ENCODE results near the gene RBMS1. TPM values are rescaled to one million over a fixed set of nuclear protein-coding genes. Genes with fewer than 3 reads are reported as not detected.

The RBMS1 gene
- total and polyA plus RNA-seq, 2 of the 4 experiments (the other 2 are of a cell fraction), result 43.5 to 64.9 TPM

- Histone ChIP-seq H2AK9ac (replicated peaks; ENCODE audit: low read depth, low read length, poor library complexity) (peak overlapping the region; percentile 10), H3K79me1 (ENCODE audit: low read depth in 1 of 2, low read length in 2 of 2) (peaks cover 46 to 83% of the 10 kb centered on the region in 2 experiments), H3K9me1 (ENCODE audit: insufficient read depth, low read length) (peaks cover 28% of the 10 kb centered on the region), H3K56ac (ENCODE audit: extremely low read depth, insufficient read depth, low read length) (peak overlapping the region; percentile 61), H3K4ac (ENCODE audit: low read depth, low read length) (peak overlapping the region; percentile 93), H3K18ac (ENCODE audit: low read depth, low read length) (peak overlapping the region; percentile 45), H4K8ac (ENCODE audit: low read depth in 2 of 2, low read length in 2 of 2) (peak overlapping the region in 1 of 2 experiments; percentile 82; a peak in 2 of 4 replicates), H4K5ac (ENCODE audit: low read depth, low read length) (peak overlapping the region; percentile 4; the same call in 1 of the 2 replicates), H2AFZ (replicated peaks; ENCODE audit: low read length, poor library complexity) (no peak overlapping the region), H3K27me3 (ENCODE audit: control insufficient read depth, insufficient read depth, low read length) (no peaks in the 10 kb centered on the region), H3K36me3 (ENCODE audit: control insufficient read depth, insufficient read depth, low read length) (peaks cover 35% of the 10 kb centered on the region), H2BK20ac (ENCODE audit: low read depth, low read length) (peak overlapping the region; percentile 68), H3K4me2 (ENCODE audit: low read depth, low read length) (peak overlapping the region; percentile 13), H2BK15ac (ENCODE audit: low read depth, low read length) (peak overlapping the region; percentile 59; the same call in 1 of the 3 replicates), H4K20me1 (ENCODE audit: insufficient read depth, low read length) (peaks cover 8% of the 10 kb centered on the region; the same call in 1 of the 2 replicates), H3K27ac (ENCODE audit: insufficient read depth, low read length) (peak overlapping the region; percentile 68), H2BK120ac (ENCODE audit: low read depth, low read length) (peak overlapping the region; percentile 89), H3K4me3 (ENCODE audit: insufficient read depth, low read depth, low read length) (no peak overlapping the region), H3K9ac (ENCODE audit: low read depth, low read length) (no peak overlapping the region), H3K4me1 (ENCODE audit: control insufficient read depth, insufficient read depth, low read length) (peaks cover 35% of the 10 kb centered on the region), H3K14ac (replicated peaks; ENCODE audit: low read depth, low read length) (peak overlapping the region; percentile 85), H2AK5ac (ENCODE audit: low read depth, low read length) (peak overlapping the region; percentile 65; the same call in 1 of the 2 replicates), H4K91ac (ENCODE audit: insufficient read depth, low read depth, low read length) (peak overlapping the region; percentile 83), H3K9me3 (ENCODE audit: control insufficient read depth, insufficient read depth, low read length) (no peaks in the 10 kb centered on the region), H3K23ac (ENCODE audit: low read depth, low read length) (peak overlapping the region; percentile 87), H2BK5ac (ENCODE audit: low read depth, low read length, poor library complexity, severe bottlenecking) (peak overlapping the region; percentile 86)
- TF ChIP-seq RCOR1 (IDR thresholded peaks at IDR 0.05; ENCODE audit: insufficient replicate concordance, low read length), result no peak
- TF ChIP-seq BHLHE40 (IDR thresholded peaks at IDR 0.05; ENCODE audit: low read depth, low read length), result peak; percentile 64; the same call in 1 of the 2 replicates
- TF ChIP-seq CEBPB (IDR thresholded peaks at IDR 0.05; ENCODE audit: low read depth, low read length), result peak; percentile 42
- TF ChIP-seq POLR2A (IDR thresholded peaks at IDR 0.05; ENCODE audit: low read depth, low read length), result no peak
- peak; percentile 83; the same call in 1 of the 2 replicates for TF ChIP-seq MXI1 (IDR thresholded peaks at IDR 0.05; ENCODE audit: borderline replicate concordance, low read depth, low read length)
- TF ChIP-seq CTCF (conservative IDR thresholded peaks at IDR 0.05; ENCODE audit: low read depth, low read length), result no peak
- TF ChIP-seq FOS (IDR thresholded peaks at IDR 0.05; ENCODE audit: low read depth, low read length), result no peak; the same call in none of the 2 replicates
- no peak for TF ChIP-seq CHD1 (IDR thresholded peaks at IDR 0.05; ENCODE audit: low read depth, low read length)
- TF ChIP-seq RFX5 (IDR thresholded peaks at IDR 0.05; ENCODE audit: low read depth, low read length), result no peak
- no peak for TF ChIP-seq MAZ (IDR thresholded peaks at IDR 0.05; ENCODE audit: borderline replicate concordance, low read depth, low read length)
- TF ChIP-seq MAFK (IDR thresholded peaks at IDR 0.05; ENCODE audit: low read depth, low read length), result peak; percentile 90
- peak; percentile 50; the same call in 1 of the 2 replicates for TF ChIP-seq NFE2L2 (IDR thresholded peaks at IDR 0.05; ENCODE audit: low read depth, low read length)
- no peak for TF ChIP-seq SMC3 (IDR thresholded peaks at IDR 0.05; ENCODE audit: low read depth, low read length)
- no TSS peak for BruUV-seq (replicated peaks)
- ChIA-PET CTCF (no interaction called here), POLR2A (ENCODE audit: unreplicated experiment) (no interaction called here)
- in situ Hi-C loops (cut with MboI; ENCODE audit: low sequenced_read_pairs), result no loop called here
- dilution Hi-C loops (cut with HindIII; ENCODE audit: low sequenced_read_pairs, unreplicated experiment), result no loop called here
- DNase-seq (peak; percentile 92), ATAC-seq (ENCODE audit: low read depth) (peak; percentile 52)
- no CpG with 5 or more reads among the region's 5 CpGs for WGBS, 2 experiments (ENCODE audit: extremely low coverage in 2 of 2, insufficient read length in 1 of 2)
- intact Hi-C loops (cut with micrococcal nuclease), result no loop called here
Observed at GRCh38 chr2:160294339-160294803, 199.2 kb downstream of the RBMS1 start.

All from IMR-90 (cell line).